ENCODE measurements around the gene TOR4A. TPM values are rescaled to one million over a fixed set of nuclear protein-coding genes. Genes with fewer than 3 reads are reported as not detected.

The TOR4A gene
- total and polyA plus RNA-seq, 9 of the 15 experiments (the other 6 are each of a cell fraction or from before 2014, with no cell fraction given) = 3.9 to 49.2 (median 8.8) TPM

- peak in 1 of 2 experiments; percentile 10; a peak in 1 of 4 replicates for TF ChIP-seq SIN3A (IDR thresholded peaks at IDR 0.05; ENCODE audit: borderline replicate concordance in 2 of 2, control insufficient read depth in 1 of 2, low read depth in 2 of 2, low read length in 2 of 2)
- TF ChIP-seq FIP1L1 (IDR thresholded peaks at IDR 0.05; ENCODE audit: low read depth, low read length, poor library complexity, severe bottlenecking) = peak; percentile 56
- 0 out of 2 replicates have a peak, but pooled peaks have one; percentile 23 for TF ChIP-seq PTBP1 (IDR thresholded peaks at IDR 0.05; ENCODE audit: low read depth, low read length)
- TF ChIP-seq MAZ (CRISPR knock-in tag; conservative IDR thresholded peaks at IDR 0.05 in 1 of 2, IDR thresholded peaks at IDR 0.05 in 1 of 2) = no peak
- 0 out of 2 replicates have a peak, but pooled peaks have one; percentile 26 for TF ChIP-seq PREB (CRISPR knock-in tag; IDR thresholded peaks at IDR 0.05)
- TF ChIP-seq RBM39 (optimal IDR thresholded peaks at IDR 0.05; ENCODE audit: low read depth, low read length) = no peak
- 0 out of 2 replicates have a peak, but pooled peaks have one; percentile 4 for TF ChIP-seq ZNF77 (CRISPR knock-in tag; IDR thresholded peaks at IDR 0.05)
- TF ChIP-seq SP1 (CRISPR knock-in tag; IDR thresholded peaks at IDR 0.05) = no peak; the same call in 1 of the 2 replicates
- TF ChIP-seq E2F6 (IDR thresholded peaks at IDR 0.05; ENCODE audit: borderline replicate concordance in 1 of 2, extremely low read depth in 1 of 2, insufficient read depth in 1 of 2, insufficient read length in 1 of 2, low read depth in 1 of 2, low read length in 1 of 2, poor library complexity in 1 of 2, severe bottlenecking in 1 of 2) = no peak
- TF ChIP-seq ATF1 (CRISPR knock-in tag; IDR thresholded peaks at IDR 0.05) = no peak
- no peak for TF ChIP-seq ATF1 (tag; IDR thresholded peaks at IDR 0.05)
- TF ChIP-seq SPI1 (IDR thresholded peaks at IDR 0.05; ENCODE audit: borderline replicate concordance, low read depth, low read length) = peak; percentile 28; the same call in 1 of the 2 replicates
- peak; percentile 89 for TF ChIP-seq ZBTB33 (CRISPR knock-in tag; IDR thresholded peaks at IDR 0.05)
- peak; percentile 88 for TF ChIP-seq POLR2G (IDR thresholded peaks at IDR 0.05; ENCODE audit: low read depth, low read length)
- peak; percentile 46; the same call in 1 of the 2 replicates for TF ChIP-seq IRF2 (CRISPR knock-in tag; IDR thresholded peaks at IDR 0.05)
- TF ChIP-seq GTF2A2 (tag; IDR thresholded peaks at IDR 0.05) = no peak
- no peak for TF ChIP-seq KHSRP (IDR thresholded peaks at IDR 0.05)
- TF ChIP-seq THAP12 (CRISPR knock-in tag; IDR thresholded peaks at IDR 0.05) = no peak
- no peak for TF ChIP-seq KAT8 (IDR thresholded peaks at IDR 0.05; ENCODE audit: low read depth)
- TF ChIP-seq ZNF444 (CRISPR knock-in tag; IDR thresholded peaks at IDR 0.05) = no peak
These were observed 32.8 kb upstream of the TOR4A start (continued) for GRCh38 chr9:137244486-137245449.
